GM23248 (cell line): ENCODE data around the gene AKNA. TPM values are rescaled to one million over a fixed set of nuclear protein-coding genes. Genes with fewer than 3 reads are reported as not detected.
A peak's percentile ranks its signal among the peaks of the same experiment; 100 is the strongest.

ENCODE experiments used
- DNase-seq: peaks from one replicate; pipeline ENCODE4 v3.0.0-alpha.2; 2015
- H2AFZ ChIP-seq: fragments of 200-600 bp; sonication (generic); 2 replicates; pipeline ENCODE4 v1.6.1; 2016; ENCODE audit warnings: antibody characterized with exemption
- H3F3A ChIP-seq: fragments of 200-600 bp; sonication (generic); 2 replicates; pipeline ENCODE4 v1.6.1; 2016; ENCODE audit warnings: mild to moderate bottlenecking, antibody characterized with exemption, mixed run types; ENCODE audit not compliant: insufficient read depth
- H3K27ac ChIP-seq: fragments of 200-600 bp; sonication (generic); 2 replicates; pipeline ENCODE4 v1.5.1; 2016; ENCODE audit warnings: mild to moderate bottlenecking
- H3K27me3 ChIP-seq: fragments of 200-600 bp; sonication (generic); replicated peaks from 2 replicates; pipeline ENCODE4 v1.6.1; 2016; ENCODE audit warnings: mild to moderate bottlenecking; ENCODE audit not compliant: insufficient read depth
- H3K36me3 ChIP-seq: fragments of 200-600 bp; sonication (generic); 2 replicates; pipeline ENCODE4 v1.6.1; 2016; ENCODE audit warnings: low read depth, mild to moderate bottlenecking
- H3K4me1 ChIP-seq: fragments of 200-600 bp; sonication (generic); 2 replicates; pipeline ENCODE4 v1.6.1; 2016; ENCODE audit warnings: mild to moderate bottlenecking; ENCODE audit not compliant: insufficient read depth
- H3K4me2 ChIP-seq: fragments of 200-600 bp; sonication (generic); one replicate; pipeline ENCODE4 v1.6.1; 2016; ENCODE audit warnings: mild to moderate bottlenecking; ENCODE audit not compliant: unreplicated experiment
- H3K4me3 ChIP-seq: fragments of 200-600 bp; sonication (generic); 2 replicates; pipeline ENCODE4 v1.5.1; 2016; ENCODE audit warnings: mild to moderate bottlenecking
- H3K79me2 ChIP-seq: fragments of 200-600 bp; sonication (generic); 2 replicates; pipeline ENCODE4 v1.6.1; 2016; ENCODE audit warnings: mild to moderate bottlenecking; ENCODE audit not compliant: insufficient read depth
- H3K9ac ChIP-seq: fragments of 200-600 bp; sonication (generic); 2 replicates; pipeline ENCODE4 v1.6.1; 2016; ENCODE audit warnings: mild to moderate bottlenecking
- H3K9me2 ChIP-seq: fragments of 200-600 bp; sonication (generic); 2 replicates; pipeline ENCODE4 v1.6.1; 2016; ENCODE audit warnings: mixed run types, mild to moderate bottlenecking, moderate library complexity; ENCODE audit not compliant: insufficient read depth
- H3K9me3 ChIP-seq: fragments of 200-600 bp; sonication (generic); one replicate; pipeline ENCODE4 v1.6.1; 2017; ENCODE audit warnings: low read depth
- H4K20me1 ChIP-seq: fragments of 200-600 bp; sonication (generic); 2 replicates; pipeline ENCODE4 v1.6.0; 2016; ENCODE audit not compliant: insufficient read depth
- EZH2 ChIP-seq: fragments of 200-600 bp; sonication (generic); IDR thresholded peaks from 2 replicates; pipeline ENCODE4 v1.6.1; 2018; ENCODE audit warnings: antibody characterized with exemption, mild to moderate bottlenecking; ENCODE audit not compliant: insufficient read depth, poor library complexity, severe bottlenecking
- EZH2phosphoT487 ChIP-seq: fragments of 200-600 bp; sonication (generic); IDR thresholded peaks from 2 replicates; pipeline ENCODE4 v1.6.1; 2018; ENCODE audit warnings: antibody characterized with exemption, moderate library complexity, mild to moderate bottlenecking, low read depth; ENCODE audit not compliant: insufficient read depth
- WGBS, 2 experiments: methylation state at CpG; one replicate each; pipeline ENCODE4 v1.1.6; 2015 to 2017; ENCODE audit warnings: low lambda C conversion rate in 2 of 2, low coverage in 1 of 2; ENCODE audit errors: missing lambda C conversion rate in 2 of 2; 5-methylcytosine and 5-hydroxymethylcytosine counted together
- in situ Hi-C: fragments of 300-500 bp; cut with MboI; formaldehyde crosslinking; loops from 2 replicates; pipeline ENCODE4 v1.15.0; 2020
- polyA plus RNA-seq: library from polyadenylated mRNA; unstranded; fragments of >200 nt; fragmentation: Nextera tagmentation; extraction: Ambion mirVana; gene quantifications from 2 replicates; pipeline ENCODE4 v1.2.1, GENCODE V29; 2016
- total RNA-seq: library from RNA; depleted of rRNA; stranded (reverse); fragments of >200 nt; shearing (Covaris generic); gene quantifications from 2 replicates; pipeline ENCODE4 v1.2.3, GENCODE V29; 2014

Gene AKNA
- total and polyA plus RNA-seq, 2 experiments from 2014 or later: 1.8 to 6.6 TPM

GRCh38 chr9:114384341-114384740 lies 3.4 kb downstream of the AKNA start:
- Histone ChIP-seq H3K4me1 (peaks cover 34% of the 10 kb centered on the region), H2AFZ (no peak overlapping the region)
- DNase-seq: no peak

GRCh38 chr9:114383521-114384231 lies 4.1 kb downstream of the AKNA start:
- Histone ChIP-seq H3K27me3 (no peaks in the 10 kb centered on the region), H3K9ac (peak overlapping the region; percentile 85), H3K9me2 (no peaks in the 10 kb centered on the region), H3K4me2 (peak overlapping the region; percentile 41), H4K20me1 (no peaks in the 10 kb centered on the region), H3K79me2 (peaks cover 65% of the 10 kb centered on the region), H3K4me1 (peaks cover 34% of the 10 kb centered on the region), H3K9me3 (no peaks in the 10 kb centered on the region), H3K4me3 (no peak overlapping the region), H3K27ac (peak overlapping the region; percentile 87), H2AFZ (peak overlapping the region; percentile 68), H3K36me3 (peaks cover 7% of the 10 kb centered on the region; the same call in 1 of the 2 replicates), H3F3A (peaks cover 21% of the 10 kb centered on the region; the same call in 1 of the 2 replicates)
- peak; percentile 85 for DNase-seq
- TF ChIP-seq EZH2phosphoT487: no peak
- TF ChIP-seq EZH2: no peak
- 44 to 50% methylated on average over 8 of the region's 8 CpGs for WGBS, 2 experiments
- in situ Hi-C loops: no loop called here

More at GRCh38 chr9:114384341-114384740, 3.4 kb downstream of the AKNA start:
- Histone ChIP-seq H3K9me2 (no peaks in the 10 kb centered on the region), H3K36me3 (peaks cover 7% of the 10 kb centered on the region; the same call in 1 of the 2 replicates), H3K9ac (peak overlapping the region; percentile 85; the same call in 1 of the 2 replicates), H3K9me3 (no peaks in the 10 kb centered on the region), H3K4me3 (no peak overlapping the region), H3K79me2 (peaks cover 64% of the 10 kb centered on the region), H3K4me2 (no peak overlapping the region), H3K27me3 (no peaks in the 10 kb centered on the region), H3F3A (peaks cover 21% of the 10 kb centered on the region; the same call in 1 of the 2 replicates), H4K20me1 (no peaks in the 10 kb centered on the region), H3K27ac (peak overlapping the region; percentile 87)
- TF ChIP-seq EZH2phosphoT487 (no peak), EZH2 (no peak)
- in situ Hi-C loops: no loop called here
- WGBS, 2 experiments: 15% methylated on average over 1 of the region's 1 CpG

GRCh38 chr9:114382699-114383520 lies 4.9 kb downstream of the AKNA start:
- H3F3A ChIP-seq: peaks cover 21% of the 10 kb centered on the region; the same call in 1 of the 2 replicates
- H3K4me1 ChIP-seq: peaks cover 34% of the 10 kb centered on the region
- no peaks in the 10 kb centered on the region for H3K9me3 ChIP-seq
- peak; percentile 33 for DNase-seq
- peaks cover 7% of the 10 kb centered on the region; the same call in 1 of the 2 replicates for H3K36me3 ChIP-seq
- H3K9me2 ChIP-seq: no peaks in the 10 kb centered on the region
- no peak for TF ChIP-seq EZH2
- TF ChIP-seq EZH2phosphoT487: no peak
- no peaks in the 10 kb centered on the region for H4K20me1 ChIP-seq
- WGBS, 2 experiments: 42 to 48% methylated on average over 17 of the region's 17 CpGs
- H3K27ac ChIP-seq: peak overlapping the region; percentile 87
- no peaks in the 10 kb centered on the region for H3K27me3 ChIP-seq
- peaks cover 65% of the 10 kb centered on the region for H3K79me2 ChIP-seq
- in situ Hi-C loops: no loop called here
- H3K4me2 ChIP-seq: peak overlapping the region; percentile 41
- H2AFZ ChIP-seq: peak overlapping the region; percentile 68
- H3K9ac ChIP-seq: peak overlapping the region; percentile 85
- no peak overlapping the region for H3K4me3 ChIP-seq

- no peak for DNase-seq
- in situ Hi-C loops: no loop called here
- TF ChIP-seq EZH2 (no peak), EZH2phosphoT487 (no peak)
- H3K4me2 ChIP-seq: no peak overlapping the region
- H2AFZ ChIP-seq: no peak overlapping the region
- peaks cover 15% of the 10 kb centered on the region for H3K4me1 ChIP-seq
- H3K36me3 ChIP-seq: peaks cover 7% of the 10 kb centered on the region; the same call in 1 of the 2 replicates
- no peak overlapping the region for H3K4me3 ChIP-seq
- H3K27ac ChIP-seq: no peak overlapping the region
- 97 to 100% methylated on average over 5 of the region's 5 CpGs for WGBS, 2 experiments
- H4K20me1 ChIP-seq: no peaks in the 10 kb centered on the region
- no peaks in the 10 kb centered on the region for H3K27me3 ChIP-seq
- H3K79me2 ChIP-seq: peaks cover 33% of the 10 kb centered on the region
- no peaks in the 10 kb centered on the region for H3K9me2 ChIP-seq
- 0 out of 2 replicates have a peak, but pooled peaks cover 16% of the 10 kb centered on the region for H3F3A ChIP-seq
- no peaks in the 10 kb centered on the region for H3K9me3 ChIP-seq
- no peak overlapping the region for H3K9ac ChIP-seq
Measured at GRCh38 chr9:114378883-114379282, 8.9 kb downstream of the AKNA start.
